ENCODE results near the gene FOXA2. TPM values are rescaled to one million over a fixed set of nuclear protein-coding genes. Genes with fewer than 3 reads are reported as not detected.

FOXA2 gene
- total and polyA plus RNA-seq, 2 of the 13 experiments (the other 11 are each of a cell fraction or from before 2014, with no cell fraction given) = 8.8 to 12.2 TPM

DNA sequence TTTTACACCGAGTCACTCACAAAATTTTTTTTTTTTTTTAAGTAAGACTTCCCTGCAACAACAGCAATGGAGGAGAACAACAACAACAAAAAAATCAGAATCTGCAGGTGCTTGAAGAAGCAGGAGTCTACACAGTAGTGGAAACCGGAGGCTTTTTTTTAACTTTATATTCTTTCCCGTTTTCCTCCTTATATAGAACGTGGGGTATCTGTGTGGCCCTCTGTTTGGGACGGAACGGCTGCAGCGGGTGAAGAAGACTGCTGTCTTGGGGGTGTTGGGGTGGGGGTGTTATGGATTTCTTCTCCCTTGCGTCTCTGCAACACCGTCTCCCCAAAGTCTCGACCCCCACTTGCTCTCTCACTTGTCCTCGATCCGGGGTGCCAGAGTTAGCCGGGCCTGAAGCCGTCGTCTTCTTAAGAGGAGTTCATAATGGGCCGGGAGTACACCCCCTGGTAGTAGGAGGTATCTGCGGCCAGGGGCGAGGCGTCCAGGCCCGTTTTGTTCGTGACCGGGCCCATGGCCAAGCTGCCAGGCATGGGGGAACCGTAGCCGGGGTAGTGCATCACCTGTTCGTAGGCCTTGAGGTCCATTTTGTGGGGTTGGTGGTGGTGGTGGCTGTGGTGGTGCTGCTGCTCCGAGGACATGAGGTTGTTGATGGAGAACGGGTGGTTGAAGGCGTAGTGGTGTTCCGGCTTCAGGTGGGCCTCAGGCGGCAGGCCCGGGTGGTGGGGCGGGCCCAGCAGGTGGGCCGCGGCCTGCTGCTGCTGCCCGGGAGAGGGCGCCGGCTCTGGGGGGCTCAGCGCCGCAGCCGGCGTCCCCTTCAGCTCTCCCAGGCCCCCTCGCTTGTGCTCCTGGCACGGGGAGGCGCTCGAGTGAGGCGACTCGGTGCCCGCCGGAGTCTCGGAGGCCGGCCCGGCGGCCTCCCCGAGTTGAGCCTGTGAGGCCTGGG lies 2.7 kb downstream of the FOXA2 start (continued):
- TF ChIP-seq KMT2A (CRISPR knock-in tag; IDR thresholded peaks at IDR 0.05) (no peak; the same call in 1 of the 2 replicates), SMC3 (IDR thresholded peaks at IDR 0.05; ENCODE audit: low read length) (no peak), ZFY (CRISPR knock-in tag; IDR thresholded peaks at IDR 0.05) (peak; percentile 51; the same call in 1 of the 2 replicates), NFKB2 (CRISPR knock-in tag; IDR thresholded peaks at IDR 0.05; ENCODE audit: borderline replicate concordance) (no peak), DNMT1 (CRISPR knock-in tag; IDR thresholded peaks at IDR 0.05) (no peak), ZBTB21 (CRISPR knock-in tag; IDR thresholded peaks at IDR 0.05) (no peak), RAD21 (CRISPR knock-in tag; IDR thresholded peaks at IDR 0.05) (no peak), ZSCAN20 (CRISPR knock-in tag; IDR thresholded peaks at IDR 0.05; ENCODE audit: borderline replicate concordance) (peak; percentile 57; the same call in 1 of the 2 replicates), SALL2 (CRISPR knock-in tag; IDR thresholded peaks at IDR 0.05) (peak; percentile 16; the same call in 1 of the 2 replicates), ZBTB7A (CRISPR knock-in tag; IDR thresholded peaks at IDR 0.05) (0 out of 2 replicates have a peak, but pooled peaks have one; percentile 7), ATRX (CRISPR knock-in tag; IDR thresholded peaks at IDR 0.05; ENCODE audit: borderline replicate concordance) (no peak), ZNF232 (CRISPR knock-in tag; IDR thresholded peaks at IDR 0.05; ENCODE audit: borderline replicate concordance) (no peak), AGO2 (optimal IDR thresholded peaks at IDR 0.05; ENCODE audit: low read depth, low read length) (peak; percentile 97)
- TF ChIP-seq, protein P1, sequence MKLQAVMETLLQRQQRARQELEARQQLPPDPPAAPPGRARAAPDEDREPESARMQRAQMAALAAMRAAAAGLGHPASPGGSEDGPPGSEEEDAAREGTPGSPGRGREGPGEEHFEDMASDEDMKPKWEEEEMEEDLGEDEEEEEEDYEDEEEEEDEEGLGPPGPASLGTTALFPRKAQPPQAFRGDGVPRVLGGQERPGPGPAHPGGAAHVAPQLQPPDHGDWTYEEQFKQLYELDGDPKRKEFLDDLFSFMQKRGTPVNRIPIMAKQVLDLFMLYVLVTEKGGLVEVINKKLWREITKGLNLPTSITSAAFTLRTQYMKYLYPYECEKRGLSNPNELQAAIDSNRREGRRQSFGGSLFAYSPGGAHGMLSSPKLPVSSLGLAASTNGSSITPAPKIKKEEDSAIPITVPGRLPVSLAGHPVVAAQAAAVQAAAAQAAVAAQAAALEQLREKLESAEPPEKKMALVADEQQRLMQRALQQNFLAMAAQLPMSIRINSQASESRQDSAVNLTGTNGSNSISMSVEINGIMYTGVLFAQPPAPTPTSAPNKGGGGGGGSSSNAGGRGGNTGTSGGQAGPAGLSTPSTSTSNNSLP (IDR thresholded peaks at IDR 0.05; ENCODE audit: low read depth, low read length) = no peak
- TF ChIP-seq, protein P2, sequence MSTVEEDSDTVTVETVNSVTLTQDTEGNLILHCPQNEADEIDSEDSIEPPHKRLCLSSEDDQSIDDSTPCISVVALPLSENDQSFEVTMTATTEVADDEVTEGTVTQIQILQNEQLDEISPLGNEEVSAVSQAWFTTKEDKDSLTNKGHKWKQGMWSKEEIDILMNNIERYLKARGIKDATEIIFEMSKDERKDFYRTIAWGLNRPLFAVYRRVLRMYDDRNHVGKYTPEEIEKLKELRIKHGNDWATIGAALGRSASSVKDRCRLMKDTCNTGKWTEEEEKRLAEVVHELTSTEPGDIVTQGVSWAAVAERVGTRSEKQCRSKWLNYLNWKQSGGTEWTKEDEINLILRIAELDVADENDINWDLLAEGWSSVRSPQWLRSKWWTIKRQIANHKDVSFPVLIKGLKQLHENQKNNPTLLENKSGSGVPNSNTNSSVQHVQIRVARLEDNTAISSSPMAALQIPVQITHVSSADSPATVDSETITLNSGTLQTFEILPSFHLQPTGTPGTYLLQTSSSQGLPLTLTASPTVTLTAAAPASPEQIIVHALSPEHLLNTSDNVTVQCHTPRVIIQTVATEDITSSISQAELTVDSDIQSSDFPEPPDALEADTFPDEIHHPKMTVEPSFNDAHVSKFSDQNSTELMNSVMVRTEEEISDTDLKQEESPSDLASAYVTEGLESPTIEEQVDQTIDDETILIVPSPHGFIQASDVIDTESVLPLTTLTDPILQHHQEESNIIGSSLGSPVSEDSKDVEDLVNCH (CRISPR knock-in tag; IDR thresholded peaks at IDR 0.05) = no peak
- TF ChIP-seq, protein P3, sequence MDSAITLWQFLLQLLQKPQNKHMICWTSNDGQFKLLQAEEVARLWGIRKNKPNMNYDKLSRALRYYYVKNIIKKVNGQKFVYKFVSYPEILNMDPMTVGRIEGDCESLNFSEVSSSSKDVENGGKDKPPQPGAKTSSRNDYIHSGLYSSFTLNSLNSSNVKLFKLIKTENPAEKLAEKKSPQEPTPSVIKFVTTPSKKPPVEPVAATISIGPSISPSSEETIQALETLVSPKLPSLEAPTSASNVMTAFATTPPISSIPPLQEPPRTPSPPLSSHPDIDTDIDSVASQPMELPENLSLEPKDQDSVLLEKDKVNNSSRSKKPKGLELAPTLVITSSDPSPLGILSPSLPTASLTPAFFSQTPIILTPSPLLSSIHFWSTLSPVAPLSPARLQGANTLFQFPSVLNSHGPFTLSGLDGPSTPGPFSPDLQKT (CRISPR knock-in tag; IDR thresholded peaks at IDR 0.05; ENCODE audit: borderline replicate concordance) = no peak
- TF ChIP-seq, protein P4, sequence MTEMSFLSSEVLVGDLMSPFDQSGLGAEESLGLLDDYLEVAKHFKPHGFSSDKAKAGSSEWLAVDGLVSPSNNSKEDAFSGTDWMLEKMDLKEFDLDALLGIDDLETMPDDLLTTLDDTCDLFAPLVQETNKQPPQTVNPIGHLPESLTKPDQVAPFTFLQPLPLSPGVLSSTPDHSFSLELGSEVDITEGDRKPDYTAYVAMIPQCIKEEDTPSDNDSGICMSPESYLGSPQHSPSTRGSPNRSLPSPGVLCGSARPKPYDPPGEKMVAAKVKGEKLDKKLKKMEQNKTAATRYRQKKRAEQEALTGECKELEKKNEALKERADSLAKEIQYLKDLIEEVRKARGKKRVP (CRISPR knock-in tag; IDR thresholded peaks at IDR 0.05) = no peak
- TF ChIP-seq, protein P5, sequence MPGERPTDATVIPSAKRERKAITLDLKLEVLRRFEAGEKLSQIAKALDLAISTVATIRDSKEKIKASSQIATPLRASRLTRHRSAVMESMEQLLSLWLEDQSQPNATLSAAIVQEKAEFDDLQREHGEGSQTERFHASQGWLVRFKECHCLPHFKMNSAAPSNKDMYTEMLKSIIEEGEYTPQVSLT (CRISPR knock-in tag; IDR thresholded peaks at IDR 0.05; ENCODE audit: borderline replicate concordance, low read depth) = no peak
- TF ChIP-seq, protein P6, sequence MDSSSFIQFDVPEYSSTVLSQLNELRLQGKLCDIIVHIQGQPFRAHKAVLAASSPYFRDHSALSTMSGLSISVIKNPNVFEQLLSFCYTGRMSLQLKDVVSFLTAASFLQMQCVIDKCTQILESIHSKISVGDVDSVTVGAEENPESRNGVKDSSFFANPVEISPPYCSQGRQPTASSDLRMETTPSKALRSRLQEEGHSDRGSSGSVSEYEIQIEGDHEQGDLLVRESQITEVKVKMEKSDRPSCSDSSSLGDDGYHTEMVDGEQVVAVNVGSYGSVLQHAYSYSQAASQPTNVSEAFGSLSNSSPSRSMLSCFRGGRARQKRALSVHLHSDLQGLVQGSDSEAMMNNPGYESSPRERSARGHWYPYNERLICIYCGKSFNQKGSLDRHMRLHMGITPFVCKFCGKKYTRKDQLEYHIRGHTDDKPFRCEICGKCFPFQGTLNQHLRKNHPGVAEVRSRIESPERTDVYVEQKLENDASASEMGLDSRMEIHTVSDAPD (CRISPR knock-in tag; IDR thresholded peaks at IDR 0.05) = no peak
- TF ChIP-seq, protein P7, sequence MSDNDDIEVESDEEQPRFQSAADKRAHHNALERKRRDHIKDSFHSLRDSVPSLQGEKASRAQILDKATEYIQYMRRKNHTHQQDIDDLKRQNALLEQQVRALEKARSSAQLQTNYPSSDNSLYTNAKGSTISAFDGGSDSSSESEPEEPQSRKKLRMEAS (IDR thresholded peaks at IDR 0.05) = peak; percentile 17; the same call in 1 of the 2 replicates
